ENCODE measurements around the gene CLCN6.

The CLCN6 gene

GRCh38 chr1:11856698-11857097 lies 50.7 kb downstream of the CLCN6 start:
- DNase-seq = no peak

- DNase-seq = no peak
Measured at GRCh38 chr1:11857164-11857851, 51.3 kb downstream of the CLCN6 start.

DNA sequence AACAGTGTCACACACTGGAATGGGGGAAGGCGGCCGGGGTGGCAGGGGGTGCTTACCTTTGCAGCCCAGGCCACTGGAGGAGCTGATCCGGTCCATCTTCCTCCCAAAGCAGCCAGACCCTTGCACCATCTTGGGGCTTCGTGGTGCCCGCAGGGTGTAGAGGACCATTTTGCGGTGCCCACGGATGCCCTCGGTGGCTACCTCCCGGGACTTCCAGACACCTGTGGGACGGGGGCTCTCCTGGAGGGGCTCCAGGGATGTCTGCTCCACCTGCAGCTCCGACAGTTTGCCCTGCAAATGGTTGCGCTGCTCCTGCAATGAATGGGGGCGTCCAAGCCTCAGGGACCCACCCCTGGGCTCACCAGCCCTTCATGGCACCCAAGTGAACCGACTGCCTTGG lies 52.2 kb downstream of the CLCN6 start:
- no peak for DNase-seq

DNA sequence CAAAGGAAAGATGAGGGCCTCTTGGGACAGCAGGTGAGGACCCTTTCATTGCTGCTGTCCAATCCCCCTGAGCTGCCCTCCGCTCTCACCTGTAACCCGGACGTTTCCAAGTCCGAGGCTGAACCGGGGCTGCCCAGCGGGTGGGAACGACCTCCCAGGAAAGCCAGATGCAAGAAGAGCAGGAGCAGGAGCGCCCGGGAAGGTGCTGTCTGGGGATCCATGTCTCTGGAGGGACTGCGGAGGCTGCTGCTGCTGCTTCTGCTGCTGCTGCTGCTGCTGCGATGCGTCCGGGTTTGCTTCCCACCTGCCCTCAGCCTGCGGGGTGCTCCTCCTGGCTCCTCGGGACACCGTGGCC lies 52.6 kb downstream of the CLCN6 start, which contains the start of gene NPPB:
NPPB (minus strand) TSS at position 333 of the 355 bp plus-strand sequence; CDS start at position 221, 112 bp downstream.
- DNase-seq = no peak

DNA sequence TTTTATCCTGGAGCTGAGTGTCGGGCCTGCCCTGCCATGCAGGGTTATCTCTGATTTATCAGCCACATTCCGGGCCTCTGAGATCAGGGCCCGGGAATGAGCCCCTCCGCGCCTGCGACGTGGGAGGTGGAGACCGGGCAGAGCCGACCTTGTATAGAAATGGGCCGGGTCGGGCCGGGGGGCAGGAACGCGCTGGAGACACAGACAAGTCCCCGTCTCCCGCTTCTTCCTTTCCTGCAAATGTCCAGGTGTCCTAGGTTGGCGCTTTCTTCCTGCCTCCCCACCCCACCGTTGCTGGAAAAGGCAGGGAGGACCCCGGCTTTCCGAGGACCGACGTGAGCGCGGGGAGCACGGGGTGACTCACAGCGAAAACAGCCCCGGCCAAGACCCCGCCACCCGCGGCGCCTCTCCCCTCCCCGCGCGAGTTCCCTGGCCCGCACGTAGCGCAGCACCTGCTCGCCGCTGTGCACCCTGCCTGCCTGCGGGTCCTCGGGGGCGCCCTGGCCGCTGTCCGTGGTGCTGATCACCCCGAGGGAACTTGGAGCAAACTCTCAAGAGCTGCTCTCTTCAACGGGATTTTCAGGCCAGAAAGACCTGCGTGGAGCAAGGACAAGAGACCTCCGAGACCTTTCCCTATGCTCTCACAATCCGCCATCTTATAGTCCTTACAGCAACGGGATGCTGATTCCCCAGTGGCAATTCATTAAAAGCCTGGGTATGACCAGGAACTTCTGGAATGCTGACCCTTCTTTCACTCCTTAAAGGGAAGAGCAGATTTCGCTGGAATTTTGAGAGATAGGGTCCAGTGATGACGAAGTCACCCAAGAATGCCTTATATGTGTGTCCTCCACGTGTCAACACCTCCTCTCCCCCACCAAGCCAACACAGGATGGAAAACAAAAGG lies 53.2 kb downstream of the CLCN6 start:
- DNase-seq = peak; percentile 54

GRCh38 chr1:11860083-11860482 lies 54.1 kb downstream of the CLCN6 start:
- no peak for DNase-seq

GRCh38 chr1:11860587-11860986 lies 54.6 kb downstream of the CLCN6 start:
- no peak for DNase-seq

DNA sequence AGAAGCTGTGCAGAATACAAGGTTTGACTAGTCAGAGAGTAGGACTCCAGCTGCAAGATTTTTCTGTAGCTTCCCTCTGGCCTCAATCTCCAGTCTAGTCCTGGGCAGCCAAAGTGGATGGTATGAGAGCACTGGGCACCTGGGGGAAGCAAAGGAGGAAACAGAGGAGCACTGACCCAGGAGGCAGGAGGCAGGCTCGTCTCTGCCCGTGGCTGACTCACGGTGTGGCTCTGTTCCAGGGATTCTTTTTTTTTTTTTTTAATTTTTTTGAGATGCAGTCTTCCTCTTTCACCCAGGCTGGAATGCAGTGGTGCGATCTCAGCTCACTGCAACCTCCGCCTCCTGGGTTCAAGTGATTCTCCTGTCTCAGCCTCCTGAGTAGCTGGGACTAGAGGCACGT lies 56.9 kb downstream of the CLCN6 start:
- DNase-seq = no peak

- DNase-seq = no peak
Measured at GRCh38 chr1:11868331-11868980, 62.5 kb downstream of the CLCN6 start.

GRCh38 chr1:11869104-11869503 lies 63.1 kb downstream of the CLCN6 start:
- no peak for DNase-seq

- DNase-seq = no peak
Measured at GRCh38 chr1:11869650-11870207, 63.7 kb downstream of the CLCN6 start.

GRCh38 chr1:11872545-11872944 lies 66.6 kb downstream of the CLCN6 start:
- DNase-seq = no peak

GRCh38 chr1:11873395-11874257 lies 67.6 kb downstream of the CLCN6 start:
- DNase-seq = no peak

DNA sequence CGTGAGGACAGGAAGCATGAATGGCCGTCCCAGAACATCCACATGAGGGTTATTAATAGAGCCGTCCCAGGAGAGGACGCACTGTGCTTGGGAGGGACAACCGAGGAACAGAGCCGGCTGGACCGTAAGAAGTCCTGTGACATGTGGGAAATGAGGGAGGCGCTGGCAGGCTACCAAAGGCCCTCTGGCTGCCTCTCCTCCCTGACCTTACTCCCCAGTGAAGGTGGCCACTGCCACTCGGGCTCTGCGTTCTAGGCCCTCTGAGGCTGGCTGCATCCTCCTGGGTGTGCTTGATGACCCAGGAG lies 68.2 kb downstream of the CLCN6 start:
- DNase-seq = no peak

- DNase-seq = no peak
Measured at GRCh38 chr1:11874624-11875023, 68.6 kb downstream of the CLCN6 start.

GRCh38 chr1:11875094-11875493 lies 69.1 kb downstream of the CLCN6 start:
- no peak for DNase-seq

DNA sequence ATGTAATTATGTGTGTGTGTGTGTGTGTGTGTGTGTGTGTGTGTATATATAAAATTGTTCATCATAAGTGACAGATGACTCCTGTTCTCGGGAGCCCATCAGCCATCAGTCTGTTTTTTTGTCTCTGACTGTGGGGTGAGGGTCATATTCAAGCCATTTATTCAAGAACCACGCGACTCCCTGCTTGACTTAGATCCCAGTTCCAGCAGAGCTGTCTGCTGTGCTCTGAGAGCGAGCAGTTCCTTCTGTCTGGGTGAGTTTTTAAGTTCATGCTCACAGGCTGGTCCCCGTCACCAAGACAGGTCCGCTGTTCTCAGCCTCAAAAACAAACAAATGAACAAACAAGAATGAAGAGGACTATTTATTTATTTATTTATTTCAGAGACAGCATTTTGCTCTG lies 71.1 kb downstream of the CLCN6 start:
- DNase-seq = no peak

DNA sequence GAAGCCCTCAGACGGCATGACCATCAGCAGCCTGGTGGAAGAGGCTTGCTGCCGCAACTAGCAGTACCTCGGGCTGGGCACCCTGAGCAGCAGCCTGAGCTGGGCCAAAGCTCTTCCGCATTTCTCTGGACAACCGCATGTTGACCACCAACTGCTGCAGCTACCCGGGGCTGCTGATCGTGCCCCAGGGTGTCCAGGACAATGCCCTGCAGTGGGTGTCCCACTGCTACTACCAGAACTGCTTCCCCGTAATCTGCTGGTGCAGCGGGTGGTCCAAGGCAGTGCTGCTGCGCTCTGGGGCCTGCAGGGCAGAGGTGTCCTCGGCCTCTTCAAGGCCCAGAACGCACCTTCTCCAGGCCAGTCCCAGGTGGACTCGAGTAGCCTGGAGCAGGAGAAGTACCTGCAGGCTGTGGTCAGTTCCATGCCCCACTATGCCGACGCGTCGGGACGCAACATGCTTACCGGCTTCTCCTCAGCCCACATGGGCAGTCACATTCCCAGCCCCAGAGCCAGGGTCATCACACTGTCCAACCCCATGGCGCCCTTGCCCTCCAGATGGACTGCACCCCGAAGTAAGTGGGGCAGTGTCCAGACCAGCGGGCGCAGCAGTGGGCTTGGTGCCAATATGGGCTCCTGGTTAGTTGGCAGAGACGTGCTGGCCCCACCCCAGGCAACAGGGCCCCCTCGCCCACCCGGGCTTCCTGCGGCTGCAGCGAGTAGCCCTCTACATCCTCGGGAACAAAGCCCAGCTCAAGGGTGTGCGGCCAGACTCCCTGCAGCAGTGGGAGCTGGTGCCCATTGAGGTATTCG lies 72.3 kb downstream of the CLCN6 start:
- DNase-seq = no peak

DNA sequence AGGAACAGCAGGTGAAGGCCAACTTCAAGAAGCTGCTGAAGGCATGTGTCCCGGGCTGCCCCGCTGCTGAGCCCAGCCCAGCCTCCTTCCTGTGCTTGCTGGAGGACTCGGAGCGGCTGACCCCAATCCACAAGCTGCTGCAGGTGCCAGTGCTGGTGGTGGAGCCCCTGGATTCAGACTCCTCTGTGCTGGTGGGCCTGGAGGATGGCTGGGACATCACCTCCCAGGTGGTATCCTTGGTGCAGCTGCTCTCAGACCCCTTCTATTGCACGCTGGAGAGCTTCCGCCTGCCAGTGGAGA lies 72.8 kb downstream of the CLCN6 start:
- no peak for DNase-seq

DNA sequence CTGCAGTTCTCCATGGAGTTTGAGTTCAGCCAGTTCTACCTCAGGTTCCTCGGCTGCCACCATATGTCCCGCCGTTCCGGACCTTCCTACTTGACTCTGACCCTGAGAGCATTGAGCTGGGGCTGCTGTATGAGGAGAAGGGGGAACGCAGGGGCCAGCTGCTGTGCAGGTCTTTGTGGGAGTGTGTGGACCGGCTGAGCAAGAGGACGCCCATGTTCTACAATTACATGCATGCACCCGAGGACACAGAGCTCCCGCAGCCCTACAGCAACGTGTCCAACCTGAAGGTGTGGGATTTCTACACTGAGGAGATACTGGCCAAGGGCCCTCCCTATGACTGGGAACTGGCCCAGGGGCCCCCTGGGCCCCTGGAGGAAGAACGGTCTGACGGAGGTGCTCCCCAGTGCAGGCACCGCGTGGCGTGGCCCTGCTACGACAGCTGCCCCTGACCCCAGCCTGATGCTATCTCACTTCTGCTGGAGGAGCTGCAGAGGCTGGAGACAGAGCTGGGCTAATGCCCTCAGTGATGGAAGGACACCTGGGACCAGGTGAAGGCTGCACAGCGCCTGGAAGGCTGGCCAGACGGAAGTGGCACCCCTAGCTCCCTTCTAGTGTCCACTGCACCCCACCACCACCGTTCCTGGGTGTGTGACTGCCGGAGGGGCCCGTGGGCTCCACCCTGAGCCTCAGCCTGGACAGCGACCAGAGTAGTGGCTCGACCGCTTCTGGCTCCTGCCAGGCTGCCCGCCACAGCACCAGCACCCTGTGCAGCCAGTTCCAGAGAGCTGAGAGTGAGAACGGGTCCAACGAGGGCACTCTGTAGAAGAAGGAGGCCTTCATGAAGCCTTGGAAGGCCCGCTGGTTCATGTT lies 73.6 kb downstream of the CLCN6 start:
- no peak for DNase-seq

- DNase-seq = no peak
Measured at GRCh38 chr1:11880181-11880575, 74.2 kb downstream of the CLCN6 start.
